Measurements from ENCODE around the gene RPS18. TPM values are rescaled to one million over a fixed set of nuclear protein-coding genes. Genes with fewer than 3 reads are reported as not detected.

RPS18 gene
- total and polyA plus RNA-seq, 2 of the 13 experiments (the other 11 are each of a cell fraction or from before 2014, with no cell fraction given), result 3,896 to 5,806 TPM

GRCh38 chr6:33313709-33314514 is 42.0 kb downstream of the RPS18 start, which contains the start of gene TAPBP:
Gene TAPBP (minus strand): TSS chr6:33314078. CDS start chr6:33314041, 37 bp downstream.
- POLR2A ChIA-PET, result interaction anchor here (0.8 to 2.7 kb wide), 9 partner anchors 12 to 342 kb away, joined by 3 to 40 read pairs (median 10); partner anchors contain the start of genes CUTA, PFDN6, PHF1 and RGL2
- CTCF ChIA-PET (ENCODE audit: low intra/inter-chr PET ratio, low total read pairs), result no interaction called here
- under 1% methylated on average over 45 of the region's 47 CpGs for WGBS (ENCODE audit: low lambda C conversion rate)
- peak within 1 kb of the TSS; percentile 83 for H3K27ac ChIP-seq (ENCODE audit: extremely low read length, insufficient read depth, low read length)
- BruUV-seq (replicated peaks), result TSS peak; percentile 49
- H3K9me3 ChIP-seq (ENCODE audit: low read length), result no peaks in the 10 kb centered on the region
- DNase-seq (ENCODE audit: low spot score) (peak; percentile 55), FAIRE-seq (no peak), ATAC-seq (peak; percentile 33)
- H3K4me1 ChIP-seq (ENCODE audit: insufficient read depth, low read length), result peaks cover 32% of the 10 kb centered on the region
- in situ Hi-C loops (cut with HindIII; ENCODE audit: extremely low pct_ligation_motif_present, low pct_unique_long_range_greater_than_20kb), result no loop called here
- peak within 1 kb of the TSS; percentile 92 to 98 (median 98) for H3K4me3 ChIP-seq (replicated peaks in 1 of 3; ENCODE audit: insufficient read depth in 1 of 3, low read depth in 2 of 3, low read length in 3 of 3)
- peaks cover 3% of the 10 kb centered on the region; the same call in 1 of the 2 replicates for H4K20me1 ChIP-seq (ENCODE audit: insufficient read depth, low read length)
- H3K79me2 ChIP-seq (ENCODE audit: insufficient read depth, low read length), result peaks cover 20% of the 10 kb centered on the region
- peak within 1 kb of the TSS; percentile 38 for H2AFZ ChIP-seq (ENCODE audit: low read length)
- peak within 1 kb of the TSS; percentile 94 for H3K4me2 ChIP-seq (ENCODE audit: low read depth, low read length)
- peak within 1 kb of the TSS; percentile 92 for H3K9ac ChIP-seq (ENCODE audit: insufficient read depth, low read depth, low read length)
- H3K27me3 ChIP-seq (ENCODE audit: control insufficient read depth in 1 of 2, insufficient read depth in 2 of 2, low read length in 2 of 2), result no peaks in the 10 kb centered on the region; a peak in 1 of 5 replicates
- intact Hi-C loops (cut with micrococcal nuclease; ENCODE audit: unreplicated experiment), result loop anchor here (5.0 kb wide), 1 partner anchor 42 kb away; the partner anchor contains the start of genes RPS18 and VPS52
- H3K36me3 ChIP-seq (replicated peaks in 1 of 2; ENCODE audit: control insufficient read depth in 1 of 2, insufficient read depth in 2 of 2, low read length in 2 of 2), result peaks cover under 1 to 7% of the 10 kb centered on the region in 2 experiments
- TF ChIP-seq SNAI1 (CRISPR knock-in tag; IDR thresholded peaks at IDR 0.05; ENCODE audit: borderline replicate concordance), result 0 out of 2 replicates have a peak, but pooled peaks have one; percentile 41
- TF ChIP-seq HIVEP1 (CRISPR knock-in tag; IDR thresholded peaks at IDR 0.05), result peak; percentile 50; the same call in 1 of the 2 replicates
- TF ChIP-seq HCFC1 (IDR thresholded peaks at IDR 0.05; ENCODE audit: low read depth, low read length), result 0 out of 2 replicates have a peak, but pooled peaks have one; percentile 15
- TF ChIP-seq TFE3 (CRISPR knock-in tag; IDR thresholded peaks at IDR 0.05), result peak; percentile 57; the same call in 1 of the 2 replicates
- peak; percentile 76; the same call in 1 of the 2 replicates for TF ChIP-seq POLR2G (IDR thresholded peaks at IDR 0.05; ENCODE audit: low read depth, low read length)
- TF ChIP-seq HMG20B (CRISPR knock-in tag; conservative IDR thresholded peaks at IDR 0.05), result peak; percentile 42; the same call in 1 of the 2 replicates
- TF ChIP-seq ZBTB4 (CRISPR knock-in tag; IDR thresholded peaks at IDR 0.05; ENCODE audit: borderline replicate concordance), result 0 out of 2 replicates have a peak, but pooled peaks have one; percentile 29
- peak; percentile 66; the same call in 1 of the 2 replicates for TF ChIP-seq ZBTB20 (CRISPR knock-in tag; IDR thresholded peaks at IDR 0.05; ENCODE audit: borderline replicate concordance, low read depth)
- peak; percentile 36; the same call in 1 of the 2 replicates for TF ChIP-seq HHEX (CRISPR knock-in tag; IDR thresholded peaks at IDR 0.05)
- TF ChIP-seq ZNF30 (CRISPR knock-in tag; IDR thresholded peaks at IDR 0.05), result no peak
- TF ChIP-seq, protein P1, sequence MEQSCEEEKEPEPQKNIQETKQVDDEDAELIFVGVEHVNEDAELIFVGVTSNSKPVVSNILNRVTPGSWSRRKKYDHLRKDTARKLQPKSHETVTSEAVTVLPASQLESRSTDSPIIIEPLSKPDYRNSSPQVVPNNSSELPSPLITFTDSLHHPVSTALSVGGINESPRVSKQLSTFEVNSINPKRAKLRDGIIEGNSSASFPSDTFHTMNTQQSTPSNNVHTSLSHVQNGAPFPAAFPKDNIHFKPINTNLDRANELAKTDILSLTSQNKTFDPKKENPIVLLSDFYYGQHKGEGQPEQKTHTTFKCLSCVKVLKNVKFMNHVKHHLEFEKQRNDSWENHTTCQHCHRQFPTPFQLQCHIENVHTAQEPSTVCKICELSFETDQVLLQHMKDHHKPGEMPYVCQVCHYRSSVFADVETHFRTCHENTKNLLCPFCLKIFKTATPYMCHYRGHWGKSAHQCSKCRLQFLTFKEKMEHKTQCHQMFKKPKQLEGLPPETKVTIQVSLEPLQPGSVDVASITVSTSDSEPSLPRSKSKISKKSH (CRISPR knock-in tag; IDR thresholded peaks at IDR 0.05; ENCODE audit: borderline replicate concordance), result peak; percentile 92
- peak; percentile 48; the same call in 1 of the 2 replicates for TF ChIP-seq NCOA2 (CRISPR knock-in tag; IDR thresholded peaks at IDR 0.05)
- no peak; the same call in 1 of the 2 replicates for TF ChIP-seq ZNF878 (CRISPR knock-in tag; IDR thresholded peaks at IDR 0.05)
- peak; percentile 100 for TF ChIP-seq IRF2 (CRISPR knock-in tag; IDR thresholded peaks at IDR 0.05)
- TF ChIP-seq KLF16 (CRISPR knock-in tag; IDR thresholded peaks at IDR 0.05), result no peak; a peak in 1 of 4 replicates
- 0 out of 2 replicates have a peak, but pooled peaks have one; percentile 15 for TF ChIP-seq ZFP37 (CRISPR knock-in tag; IDR thresholded peaks at IDR 0.05; ENCODE audit: borderline replicate concordance)
- TF ChIP-seq ZFAT (CRISPR knock-in tag; conservative IDR thresholded peaks at IDR 0.05), result no peak

Measured in HepG2 (cell line).